Loucy (cell line): Measurements from ENCODE around the gene ROR1.
A peak's percentile ranks its signal among the peaks of the same experiment; 100 is the strongest.

Experiments used
- H2AFZ ChIP-seq: fragments of 200-600 bp; sonication (generic); 2 replicates; pipeline ENCODE4 v1.6.0; 2016; ENCODE audit warnings: antibody characterized with exemption, mild to moderate bottlenecking, low read length, moderate library complexity
- H3F3A ChIP-seq: fragments of 200-600 bp; 2 replicates; pipeline ENCODE4 v1.6.0; 2016; ENCODE audit warnings: antibody characterized with exemption, low read depth, mild to moderate bottlenecking
- H3K27me3 ChIP-seq: fragments of 200-600 bp; sonication (generic); 2 replicates; pipeline ENCODE4 v1.6.1; 2014; ENCODE audit warnings: low read length, mild to moderate bottlenecking; ENCODE audit not compliant: insufficient read depth, poor library complexity, severe bottlenecking
- H3K36me3 ChIP-seq: fragments of 200-600 bp; sonication (generic); 2 replicates; pipeline ENCODE4 v1.6.1; 2016; ENCODE audit warnings: low read length; ENCODE audit not compliant: insufficient read depth
- H3K4me1 ChIP-seq: fragments of 200-600 bp; sonication (generic); 2 replicates; pipeline ENCODE4 v1.5.1; 2014; ENCODE audit warnings: low read length, mild to moderate bottlenecking; ENCODE audit not compliant: insufficient read depth, poor library complexity, severe bottlenecking
- H3K4me2 ChIP-seq: fragments of 200-600 bp; sonication (generic); 2 replicates; pipeline ENCODE4 v1.6.0; 2014; ENCODE audit warnings: antibody characterized with exemption, low read length, low read depth, mild to moderate bottlenecking; ENCODE audit not compliant: poor library complexity, severe bottlenecking
- H3K4me3 ChIP-seq: fragments of 200-600 bp; sonication (generic); 2 replicates; pipeline ENCODE4 v1.5.1; 2014; ENCODE audit warnings: low read length, mild to moderate bottlenecking, mixed read lengths; ENCODE audit not compliant: poor library complexity, severe bottlenecking
- H3K79me2 ChIP-seq: fragments of 200-600 bp; sonication (generic); 2 replicates; pipeline ENCODE4 v1.6.1; 2014; ENCODE audit warnings: low read length; ENCODE audit not compliant: insufficient read depth
- H3K9ac ChIP-seq: fragments of 200-600 bp; sonication (generic); 2 replicates; pipeline ENCODE4 v1.6.0; 2014; ENCODE audit warnings: mild to moderate bottlenecking, low read depth, low read length, moderate library complexity; ENCODE audit not compliant: poor library complexity, severe bottlenecking
- H3K9me2 ChIP-seq: fragments of 200-600 bp; sonication (generic); replicated peaks from 2 replicates; pipeline ENCODE4 v1.6.1; 2016; ENCODE audit warnings: low read depth, low read length, mixed read lengths
- H3K9me3 ChIP-seq: fragments of 200-600 bp; sonication (generic); 2 replicates; pipeline ENCODE4 v1.6.1; 2014; ENCODE audit warnings: mild to moderate bottlenecking, antibody characterized with exemption, low read length, low read depth; ENCODE audit not compliant: insufficient read depth
- H4K20me1 ChIP-seq: fragments of 200-600 bp; sonication (generic); 2 replicates; pipeline ENCODE4 v1.6.0; 2014; ENCODE audit warnings: antibody characterized with exemption, low read length, mild to moderate bottlenecking; ENCODE audit not compliant: insufficient read depth, poor library complexity, severe bottlenecking
- EZH2phosphoT487 ChIP-seq: fragments of 200-600 bp; IDR thresholded peaks from 2 replicates; pipeline ENCODE4 v1.6.1; 2018; ENCODE audit warnings: antibody characterized with exemption, mild to moderate bottlenecking, moderate library complexity, borderline replicate concordance
- TF ChIP-seq, protein P1 (sequence below): fragments of 200-600 bp; sonication (generic); conservative IDR thresholded peaks from 2 replicates; pipeline ENCODE4 v1.5.1; 2014; ENCODE audit warnings: mild to moderate bottlenecking, antibody characterized with exemption, low read length

ROR1 gene

GRCh38 chr1:64182207-64182606 is 408.4 kb downstream of the ROR1 start:
- H3K9me3 ChIP-seq: no peaks in the 10 kb centered on the region
- H3F3A ChIP-seq: no peaks in the 10 kb centered on the region
- no peak overlapping the region for H3K4me3 ChIP-seq
- H3K4me2 ChIP-seq: no peak overlapping the region
- H3K36me3 ChIP-seq: no peaks in the 10 kb centered on the region
- H3K4me1 ChIP-seq: peaks cover 6% of the 10 kb centered on the region
- no peaks in the 10 kb centered on the region for H4K20me1 ChIP-seq
- TF ChIP-seq, protein P1, sequence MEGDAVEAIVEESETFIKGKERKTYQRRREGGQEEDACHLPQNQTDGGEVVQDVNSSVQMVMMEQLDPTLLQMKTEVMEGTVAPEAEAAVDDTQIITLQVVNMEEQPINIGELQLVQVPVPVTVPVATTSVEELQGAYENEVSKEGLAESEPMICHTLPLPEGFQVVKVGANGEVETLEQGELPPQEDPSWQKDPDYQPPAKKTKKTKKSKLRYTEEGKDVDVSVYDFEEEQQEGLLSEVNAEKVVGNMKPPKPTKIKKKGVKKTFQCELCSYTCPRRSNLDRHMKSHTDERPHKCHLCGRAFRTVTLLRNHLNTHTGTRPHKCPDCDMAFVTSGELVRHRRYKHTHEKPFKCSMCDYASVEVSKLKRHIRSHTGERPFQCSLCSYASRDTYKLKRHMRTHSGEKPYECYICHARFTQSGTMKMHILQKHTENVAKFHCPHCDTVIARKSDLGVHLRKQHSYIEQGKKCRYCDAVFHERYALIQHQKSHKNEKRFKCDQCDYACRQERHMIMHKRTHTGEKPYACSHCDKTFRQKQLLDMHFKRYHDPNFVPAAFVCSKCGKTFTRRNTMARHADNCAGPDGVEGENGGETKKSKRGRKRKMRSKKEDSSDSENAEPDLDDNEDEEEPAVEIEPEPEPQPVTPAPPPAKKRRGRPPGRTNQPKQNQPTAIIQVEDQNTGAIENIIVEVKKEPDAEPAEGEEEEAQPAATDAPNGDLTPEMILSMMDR: no peak
- no peak for TF ChIP-seq EZH2phosphoT487
- H3K9me2 ChIP-seq: no peaks in the 10 kb centered on the region
- H3K9ac ChIP-seq: no peak overlapping the region
- H3K27me3 ChIP-seq: no peaks in the 10 kb centered on the region
- no peaks in the 10 kb centered on the region for H3K79me2 ChIP-seq
- H2AFZ ChIP-seq: no peak overlapping the region

GRCh38 chr1:64183395-64184002 is 409.7 kb downstream of the ROR1 start:
- no peaks in the 10 kb centered on the region for H3K9me3 ChIP-seq
- H4K20me1 ChIP-seq: no peaks in the 10 kb centered on the region
- no peaks in the 10 kb centered on the region for H3K27me3 ChIP-seq
- H3K36me3 ChIP-seq: no peaks in the 10 kb centered on the region
- H3F3A ChIP-seq: no peaks in the 10 kb centered on the region
- H2AFZ ChIP-seq: 0 out of 2 replicates have a peak overlapping the region, but pooled peaks have one; percentile 19
- H3K79me2 ChIP-seq: no peaks in the 10 kb centered on the region
- peaks cover 6% of the 10 kb centered on the region for H3K4me1 ChIP-seq
- H3K9ac ChIP-seq: no peak overlapping the region
- H3K9me2 ChIP-seq: no peaks in the 10 kb centered on the region
- no peak overlapping the region for H3K4me2 ChIP-seq
- TF ChIP-seq, protein P1: no peak
- H3K4me3 ChIP-seq: no peak overlapping the region

DNA sequence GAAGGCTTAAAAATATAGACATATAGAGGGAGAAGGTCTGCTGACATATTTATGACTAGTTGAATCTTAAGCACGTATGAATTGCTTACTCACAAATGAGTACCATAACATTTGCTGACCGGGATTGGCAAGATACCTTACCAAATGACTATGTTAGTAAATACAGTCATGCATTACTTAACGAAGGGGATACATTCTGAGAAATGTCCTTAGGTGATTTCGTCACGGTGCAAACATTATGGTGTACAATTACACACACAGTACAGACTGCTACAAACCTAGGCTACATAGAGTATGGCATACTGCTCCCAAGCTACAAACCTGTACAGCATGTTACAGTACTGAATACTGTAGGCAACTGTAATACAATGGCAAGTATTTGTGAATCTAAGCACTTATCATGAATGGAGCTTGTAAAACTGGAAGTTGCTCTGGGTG is 410.2 kb downstream of the ROR1 start:
- H3K4me2 ChIP-seq: no peak overlapping the region
- no peaks in the 10 kb centered on the region for H3K9me3 ChIP-seq
- H3K4me1 ChIP-seq: peaks cover 6% of the 10 kb centered on the region
- no peak overlapping the region for H3K4me3 ChIP-seq
- no peaks in the 10 kb centered on the region for H3K9me2 ChIP-seq
- no peaks in the 10 kb centered on the region for H3K36me3 ChIP-seq
- no peaks in the 10 kb centered on the region for H3K27me3 ChIP-seq
- TF ChIP-seq, protein P1: no peak
- TF ChIP-seq EZH2phosphoT487: no peak
- H3K9ac ChIP-seq: no peak overlapping the region
- no peaks in the 10 kb centered on the region for H3K79me2 ChIP-seq
- H3F3A ChIP-seq: no peaks in the 10 kb centered on the region
- H4K20me1 ChIP-seq: no peaks in the 10 kb centered on the region
- H2AFZ ChIP-seq: no peak overlapping the region
